GM19438 (cell line): ENCODE measurements around the gene AKAP13.

Experiments
- ATAC-seq: cut with Tn5 transposase; IDR thresholded peaks from one replicate; pipeline ENCODE4 v1.9.1; 2021; ENCODE audit warnings: low read depth; ENCODE audit not compliant: unreplicated experiment

The AKAP13 gene

GRCh38 chr15:85771271-85771670 is 390.9 kb downstream of the AKAP13 start:
- ATAC-seq = no peak

- no peak for ATAC-seq
These were observed 391.5 kb downstream of the AKAP13 start for GRCh38 chr15:85771781-85772445.

- ATAC-seq = no peak
These were observed 392.3 kb downstream of the AKAP13 start for GRCh38 chr15:85772668-85773067.

DNA sequence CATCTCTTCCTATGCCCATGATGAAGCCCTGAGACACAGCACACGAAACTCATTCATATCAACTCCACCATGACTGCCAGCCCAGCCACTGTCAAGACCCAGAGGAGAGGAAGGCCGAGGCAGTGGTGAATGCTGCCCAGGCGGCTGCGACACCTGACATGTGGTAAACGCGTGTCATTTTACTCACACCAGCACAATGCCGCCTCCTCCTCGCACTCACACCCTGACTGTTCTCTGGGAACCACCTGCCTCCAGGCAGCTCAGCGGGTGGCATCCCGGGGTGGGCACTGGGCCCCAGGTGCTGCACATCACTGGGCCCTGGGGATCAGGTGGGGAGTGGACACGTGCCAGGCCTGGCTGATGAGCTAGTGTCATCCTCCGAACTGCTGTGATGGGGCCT is 392.8 kb downstream of the AKAP13 start:
- no peak for ATAC-seq

- no peak for ATAC-seq
These were observed 393.6 kb downstream of the AKAP13 start for GRCh38 chr15:85773970-85774369.

DNA sequence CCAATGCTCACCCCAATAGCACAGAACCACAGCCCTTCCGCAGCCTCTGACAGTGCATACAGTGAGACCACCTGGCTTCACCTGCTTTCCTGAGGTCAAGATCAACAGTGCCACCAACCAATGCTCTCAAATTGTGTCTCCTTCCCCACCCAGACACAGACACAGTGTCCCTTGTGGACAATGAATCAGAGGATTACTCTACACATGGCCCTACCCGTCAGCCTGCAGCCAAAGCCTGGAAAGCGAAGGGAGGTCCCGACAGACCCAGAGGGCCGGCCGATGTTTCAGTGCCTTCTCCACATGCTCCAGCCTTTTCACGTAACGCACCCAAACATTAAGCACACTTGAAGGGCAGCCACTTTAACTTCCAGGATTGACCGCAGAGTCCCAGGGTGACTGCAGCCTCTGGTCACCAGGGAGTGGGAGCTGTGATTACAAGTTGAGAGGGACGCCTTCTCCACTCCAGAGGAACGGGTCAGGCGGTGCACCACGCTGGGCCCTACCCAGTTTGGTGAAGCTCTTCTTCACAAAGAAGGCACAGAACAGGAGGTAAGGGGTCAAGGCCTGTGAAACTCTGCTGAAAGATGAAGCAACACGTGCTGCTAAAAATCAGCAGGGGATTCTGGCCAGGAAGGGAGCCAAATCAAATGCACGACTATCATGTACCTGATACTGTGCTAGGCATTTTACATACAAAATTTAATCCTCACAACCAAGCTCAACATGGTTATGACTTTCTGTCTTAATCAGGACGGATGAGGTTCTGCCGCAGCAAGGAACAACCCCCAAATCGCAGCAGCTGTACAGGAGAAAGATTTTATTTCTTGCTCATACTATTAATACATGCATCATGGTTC is 397.1 kb downstream of the AKAP13 start:
- no peak for ATAC-seq

GRCh38 chr15:85778107-85778776 is 397.8 kb downstream of the AKAP13 start:
- ATAC-seq = no peak

DNA sequence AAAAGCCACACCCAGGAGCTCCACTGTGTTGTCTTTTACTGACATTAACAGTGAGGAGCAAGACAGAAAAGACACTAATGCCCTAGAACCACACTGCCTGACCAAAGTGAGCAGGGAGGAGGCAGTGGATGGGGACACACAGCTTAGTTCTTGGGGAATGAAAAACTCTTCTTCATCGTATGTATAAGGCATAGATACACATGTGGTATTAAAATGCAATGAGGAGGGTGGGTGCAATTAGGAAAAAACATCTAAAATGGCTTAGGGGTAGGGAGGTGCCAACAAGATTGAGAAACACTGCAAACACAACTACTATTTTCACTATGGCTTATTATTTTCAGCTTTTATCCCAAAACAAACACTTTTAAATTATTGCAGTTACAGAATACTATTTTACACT is 398.8 kb downstream of the AKAP13 start:
- no peak for ATAC-seq

DNA sequence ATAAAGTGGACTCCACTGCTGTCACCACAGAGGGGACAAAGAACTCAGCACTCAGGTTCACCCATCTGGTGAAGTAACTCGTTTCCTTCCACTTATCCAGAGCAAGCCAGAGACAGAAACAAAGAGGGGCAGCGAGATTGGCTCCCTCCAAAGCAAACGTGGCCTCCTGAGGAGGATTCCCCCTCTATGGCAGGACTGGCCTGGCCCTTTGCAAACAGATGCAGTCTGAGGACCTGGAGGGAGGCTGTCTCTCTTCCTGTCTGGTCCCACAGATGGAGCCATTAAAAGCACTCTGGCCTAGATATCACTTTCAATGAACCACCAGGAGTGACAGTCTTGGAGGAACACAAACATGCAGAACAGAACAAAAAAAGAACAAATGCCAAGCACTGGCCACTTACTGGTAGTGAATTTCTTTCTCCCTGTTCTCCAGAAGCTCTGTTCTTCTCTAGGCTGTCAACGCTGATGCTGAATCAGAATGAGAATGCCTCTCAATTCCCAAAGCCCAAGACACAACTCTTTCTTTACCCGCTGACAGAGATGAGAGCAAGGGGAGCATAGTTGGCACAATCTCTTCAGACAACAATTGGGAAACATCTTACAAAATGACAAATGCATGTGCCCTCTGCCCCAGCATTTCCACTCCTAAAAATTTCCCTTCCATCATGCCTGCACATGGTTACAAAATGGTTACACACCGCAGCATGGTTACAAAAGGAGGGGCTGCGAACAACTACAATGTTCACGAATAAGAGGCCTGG is 400.0 kb downstream of the AKAP13 start:
- no peak for ATAC-seq

DNA sequence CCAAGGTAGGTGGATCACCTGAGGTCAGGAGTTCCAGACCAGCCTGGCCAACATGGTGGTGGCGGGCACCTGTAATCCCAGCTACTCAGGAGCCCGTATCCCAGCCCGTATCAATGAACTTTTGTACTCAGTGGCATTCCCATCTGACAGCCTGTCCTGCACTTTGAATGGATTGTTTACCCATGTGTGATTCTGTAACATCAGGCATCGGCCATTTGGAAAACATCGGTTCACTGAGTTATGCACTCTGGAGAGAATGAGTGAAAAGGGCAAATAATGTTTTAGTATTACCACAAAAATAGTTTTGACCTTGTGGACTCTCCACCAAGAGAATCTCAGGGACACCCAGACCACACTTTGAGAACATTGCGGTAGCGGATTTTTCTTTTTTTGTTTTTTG is 400.7 kb downstream of the AKAP13 start:
- no peak for ATAC-seq

- ATAC-seq = no peak
These were observed 401.7 kb downstream of the AKAP13 start for GRCh38 chr15:85782064-85782463.

GRCh38 chr15:85785887-85786780 is 405.7 kb downstream of the AKAP13 start:
- ATAC-seq = no peak

DNA sequence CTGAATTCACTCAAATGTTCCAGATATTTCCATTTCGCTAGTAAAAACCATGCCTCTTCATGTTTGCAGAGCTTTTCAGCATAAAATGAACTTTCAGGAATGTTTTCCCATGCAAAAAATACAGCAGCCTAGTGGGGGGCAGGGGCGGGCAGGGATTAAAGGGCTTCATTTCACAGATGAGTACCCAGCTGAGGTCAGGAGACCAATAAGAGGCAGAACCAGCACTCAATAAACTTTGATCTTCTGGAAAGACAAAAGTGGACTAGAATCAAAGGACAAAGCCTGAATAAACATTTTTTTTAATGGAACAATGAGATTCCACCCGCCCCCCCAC is 406.3 kb downstream of the AKAP13 start:
- no peak for ATAC-seq

- ATAC-seq = no peak
These were observed 408.5 kb downstream of the AKAP13 start for GRCh38 chr15:85788771-85789495.

DNA sequence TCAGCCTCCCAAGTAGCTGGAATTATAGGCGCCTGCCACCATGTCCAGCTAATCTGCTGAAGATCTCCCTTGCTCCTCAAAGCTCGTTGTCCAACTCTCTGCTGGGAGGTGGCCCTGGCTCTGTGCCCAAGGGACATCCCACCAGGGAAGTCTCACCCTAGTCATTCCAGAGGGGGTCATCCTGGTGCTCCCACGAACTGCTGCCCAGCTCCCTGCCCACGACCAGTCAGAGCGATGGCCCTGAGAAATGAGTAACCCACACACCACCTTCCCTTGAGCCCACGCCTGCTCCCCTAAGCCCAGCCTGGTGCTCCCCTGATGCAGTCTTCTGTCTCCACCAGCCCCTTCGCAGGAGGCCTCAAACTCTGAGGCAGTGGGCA is 409.1 kb downstream of the AKAP13 start:
- ATAC-seq = no peak

GRCh38 chr15:85792102-85792731 is 411.8 kb downstream of the AKAP13 start:
- no peak for ATAC-seq

GRCh38 chr15:85792912-85793590 is 412.6 kb downstream of the AKAP13 start:
- ATAC-seq = no peak
